PFSK-1 (cell line): ENCODE results near the gene ZNF585A.

Experiments
- FOXP2 ChIP-seq: optimal IDR thresholded peaks from 2 replicates; pipeline ENCODE3; 2011; ENCODE audit warnings: borderline replicate concordance, control low read depth, inconsistent platforms; ENCODE audit not compliant: insufficient read depth; ENCODE audit errors: extremely low read length, extremely low read depth
- POLR2AphosphoS5 ChIP-seq: IDR thresholded peaks from 2 replicates; pipeline ENCODE4 v1.6.1; 2012; ENCODE audit warnings: low read depth, mild to moderate bottlenecking, control low read depth, low read length, moderate library complexity
- REST ChIP-seq, 2 experiments: IDR thresholded peaks; 2 replicates each; pipeline versions ENCODE4 v1.6.1 to v1.8.0; 2011 to 2012; ENCODE audit warnings: low read depth in 2 of 2, low read length in 2 of 2, control low read depth in 1 of 2, inconsistent platforms in 1 of 2, mild to moderate bottlenecking in 1 of 2, moderate library complexity in 1 of 2; ENCODE audit not compliant: insufficient read depth in 1 of 2
- SIN3A ChIP-seq: IDR thresholded peaks from 2 replicates; pipeline ENCODE4 v1.6.1; 2012; ENCODE audit warnings: mild to moderate bottlenecking, low read length, moderate library complexity, borderline replicate concordance; ENCODE audit not compliant: insufficient read depth
- TAF1 ChIP-seq: IDR thresholded peaks from 2 replicates; pipeline ENCODE4 v1.6.1; 2012; ENCODE audit warnings: low read length, control low read depth, borderline replicate concordance; ENCODE audit not compliant: insufficient read depth

ZNF585A gene

GRCh38 chr19:37098570-37098969 is 73.9 kb downstream of the ZNF585A start:
- TF ChIP-seq POLR2AphosphoS5 (no peak), TAF1 (no peak), SIN3A (no peak), REST (IDR thresholded peaks at IDR 0.05; ENCODE audit: insufficient read depth in 1 of 2, low read depth in 2 of 2, low read length in 2 of 2) (no peak), FOXP2 (no peak)

GRCh38 chr19:37095859-37096258 is 76.6 kb downstream of the ZNF585A start:
- TF ChIP-seq FOXP2 (no peak), POLR2AphosphoS5 (no peak), SIN3A (no peak), REST (IDR thresholded peaks at IDR 0.05; ENCODE audit: insufficient read depth in 1 of 2, low read depth in 2 of 2, low read length in 2 of 2) (no peak), TAF1 (no peak)
